ENCODE measurements around the gene MTHFD1L. TPM values are rescaled to one million over a fixed set of nuclear protein-coding genes. Genes with fewer than 3 reads are reported as not detected.

MTHFD1L gene
- total and polyA plus RNA-seq, 2 of the 4 experiments (the other 2 are of a cell fraction): 43.5 to 53.2 TPM

DNA sequence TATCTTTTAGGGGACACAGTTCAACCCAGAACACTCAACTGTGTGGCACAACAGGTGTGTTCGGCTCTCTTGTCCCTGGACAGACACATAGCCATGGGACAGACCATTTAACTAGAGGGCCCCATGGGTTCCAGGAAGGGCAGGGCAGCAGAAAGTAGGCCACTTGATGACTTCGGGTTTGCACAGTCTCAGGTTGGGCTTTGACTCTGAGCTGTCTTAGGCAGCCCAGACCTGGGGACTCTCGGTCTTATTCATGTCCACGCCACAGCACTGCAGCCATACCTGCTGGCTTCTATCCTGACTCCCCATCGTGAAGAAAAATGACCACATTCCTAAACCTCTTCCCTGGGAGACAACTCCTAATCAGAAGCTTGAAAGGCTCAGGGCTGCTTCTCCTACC, 228.2 kb downstream of the MTHFD1L start:
- Histone ChIP-seq H2BK15ac (ENCODE audit: low read depth, low read length) (no peak overlapping the region), H3K27me3 (ENCODE audit: control insufficient read depth, insufficient read depth, low read length) (no peaks in the 10 kb centered on the region), H3K4ac (ENCODE audit: low read depth, low read length) (no peak overlapping the region), H3K79me1 (ENCODE audit: low read depth in 1 of 2, low read length in 2 of 2) (peaks cover 4 to 16% of the 10 kb centered on the region in 2 experiments; a peak in 3 of 4 replicates), H2BK5ac (ENCODE audit: low read depth, low read length, poor library complexity, severe bottlenecking) (no peak overlapping the region), H3K36me3 (ENCODE audit: control insufficient read depth, insufficient read depth, low read length) (peaks cover 49% of the 10 kb centered on the region), H2AK5ac (ENCODE audit: low read depth, low read length) (no peak overlapping the region), H3K9ac (ENCODE audit: low read depth, low read length) (no peak overlapping the region), H3K27ac (ENCODE audit: insufficient read depth, low read length) (no peak overlapping the region), H2AFZ (replicated peaks; ENCODE audit: low read length, poor library complexity) (no peak overlapping the region), H3K56ac (ENCODE audit: extremely low read depth, insufficient read depth, low read length) (no peak overlapping the region), H3K4me1 (ENCODE audit: control insufficient read depth, insufficient read depth, low read length) (peaks cover 3% of the 10 kb centered on the region), H4K91ac (ENCODE audit: insufficient read depth, low read depth, low read length) (no peak overlapping the region), H2BK120ac (ENCODE audit: low read depth, low read length) (no peak overlapping the region), H3K14ac (replicated peaks; ENCODE audit: low read depth, low read length) (no peak overlapping the region), H4K20me1 (ENCODE audit: insufficient read depth, low read length) (peaks cover 4% of the 10 kb centered on the region), H2AK9ac (replicated peaks; ENCODE audit: low read depth, low read length, poor library complexity) (no peak overlapping the region), H2BK20ac (ENCODE audit: low read depth, low read length) (no peak overlapping the region), H3K4me2 (ENCODE audit: low read depth, low read length) (no peak overlapping the region), H3K4me3 (ENCODE audit: insufficient read depth, low read depth, low read length) (no peak overlapping the region), H3K9me1 (ENCODE audit: insufficient read depth, low read length) (peaks cover 3% of the 10 kb centered on the region), H4K8ac (ENCODE audit: low read depth in 2 of 2, low read length in 2 of 2) (no peak overlapping the region), H3K18ac (ENCODE audit: low read depth, low read length) (no peak overlapping the region), H3K23ac (ENCODE audit: low read depth, low read length) (no peak overlapping the region), H3K9me3 (ENCODE audit: control insufficient read depth, insufficient read depth, low read length) (no peaks in the 10 kb centered on the region), H4K5ac (ENCODE audit: low read depth, low read length) (no peak overlapping the region)
- POLR2A ChIA-PET (ENCODE audit: unreplicated experiment): no interaction called here
- dilution Hi-C loops (cut with HindIII; ENCODE audit: low sequenced_read_pairs, unreplicated experiment) (no loop called here), intact Hi-C loops (cut with micrococcal nuclease) (no loop called here), in situ Hi-C loops (cut with MboI; ENCODE audit: low sequenced_read_pairs) (no loop called here)
- ATAC-seq (ENCODE audit: low read depth): no peak
- WGBS, 2 experiments (ENCODE audit: extremely low coverage in 2 of 2, insufficient read length in 1 of 2): 93% methylated on average over 3 of the region's 5 CpGs; no CpG with 5 or more reads in 1 of the 2 experiments
- no TSS peak for BruUV-seq (replicated peaks)
- CTCF ChIA-PET: no interaction called here
- TF ChIP-seq POLR2A (IDR thresholded peaks at IDR 0.05; ENCODE audit: low read depth, low read length) (no peak), CEBPB (IDR thresholded peaks at IDR 0.05; ENCODE audit: low read depth, low read length) (no peak), RFX5 (IDR thresholded peaks at IDR 0.05; ENCODE audit: low read depth, low read length) (no peak), MXI1 (IDR thresholded peaks at IDR 0.05; ENCODE audit: borderline replicate concordance, low read depth, low read length) (no peak), NFE2L2 (IDR thresholded peaks at IDR 0.05; ENCODE audit: low read depth, low read length) (no peak), MAZ (IDR thresholded peaks at IDR 0.05; ENCODE audit: borderline replicate concordance, low read depth, low read length) (no peak), SMC3 (IDR thresholded peaks at IDR 0.05; ENCODE audit: low read depth, low read length) (no peak)
- TF ChIP-seq, protein P1, sequence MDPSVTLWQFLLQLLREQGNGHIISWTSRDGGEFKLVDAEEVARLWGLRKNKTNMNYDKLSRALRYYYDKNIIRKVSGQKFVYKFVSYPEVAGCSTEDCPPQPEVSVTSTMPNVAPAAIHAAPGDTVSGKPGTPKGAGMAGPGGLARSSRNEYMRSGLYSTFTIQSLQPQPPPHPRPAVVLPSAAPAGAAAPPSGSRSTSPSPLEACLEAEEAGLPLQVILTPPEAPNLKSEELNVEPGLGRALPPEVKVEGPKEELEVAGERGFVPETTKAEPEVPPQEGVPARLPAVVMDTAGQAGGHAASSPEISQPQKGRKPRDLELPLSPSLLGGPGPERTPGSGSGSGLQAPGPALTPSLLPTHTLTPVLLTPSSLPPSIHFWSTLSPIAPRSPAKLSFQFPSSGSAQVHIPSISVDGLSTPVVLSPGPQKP (IDR thresholded peaks at IDR 0.05; ENCODE audit: borderline replicate concordance, low read depth, low read length): no peak
- TF ChIP-seq, protein P2, sequence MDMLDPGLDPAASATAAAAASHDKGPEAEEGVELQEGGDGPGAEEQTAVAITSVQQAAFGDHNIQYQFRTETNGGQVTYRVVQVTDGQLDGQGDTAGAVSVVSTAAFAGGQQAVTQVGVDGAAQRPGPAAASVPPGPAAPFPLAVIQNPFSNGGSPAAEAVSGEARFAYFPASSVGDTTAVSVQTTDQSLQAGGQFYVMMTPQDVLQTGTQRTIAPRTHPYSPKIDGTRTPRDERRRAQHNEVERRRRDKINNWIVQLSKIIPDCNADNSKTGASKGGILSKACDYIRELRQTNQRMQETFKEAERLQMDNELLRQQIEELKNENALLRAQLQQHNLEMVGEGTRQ (IDR thresholded peaks at IDR 0.05; ENCODE audit: low read depth, low read length): no peak
- no peak for DNase-seq
